H9 (cell line): ENCODE data around the gene CCBE1. TPM values are rescaled to one million over a fixed set of nuclear protein-coding genes. Genes with fewer than 3 reads are reported as not detected.

ENCODE experiments used
- DNase-seq: peaks from one replicate; pipeline ENCODE4 v3.0.0-alpha.2; 2017
- H2AFZ ChIP-seq: one replicate; pipeline ENCODE4 v1.6.1; 2013; ENCODE audit warnings: mild to moderate bottlenecking, low read length, control low read depth, moderate library complexity
- H2AK5ac ChIP-seq: 2 replicates; pipeline ENCODE4 v1.6.1; 2013; ENCODE audit warnings: low read length, control low read depth, mixed read lengths; ENCODE audit not compliant: insufficient read length
- H2BK120ac ChIP-seq: one replicate; pipeline ENCODE4 v1.6.1; 2013; ENCODE audit warnings: low read depth, mild to moderate bottlenecking, low read length, control low read depth, inconsistent platforms; ENCODE audit not compliant: poor library complexity, severe bottlenecking
- H2BK12ac ChIP-seq: 2 replicates; pipeline ENCODE4 v1.6.1; 2013; ENCODE audit warnings: low read length, control low read depth, mixed read lengths, low read depth; ENCODE audit not compliant: insufficient read length
- H2BK15ac ChIP-seq: 2 replicates; pipeline ENCODE4 v1.6.1; 2013; ENCODE audit warnings: low read depth, low read length, control low read depth
- H2BK20ac ChIP-seq: one replicate; pipeline ENCODE4 v1.6.1; 2013; ENCODE audit warnings: low read depth, mild to moderate bottlenecking, low read length, control low read depth, inconsistent platforms; ENCODE audit not compliant: poor library complexity, severe bottlenecking
- H2BK5ac ChIP-seq: 2 replicates; pipeline ENCODE4 v1.6.1; 2013; ENCODE audit warnings: low read length, control low read depth, mixed read lengths; ENCODE audit not compliant: insufficient read length
- H3K14ac ChIP-seq: 2 replicates; pipeline ENCODE4 v1.6.1; 2013; ENCODE audit warnings: low read length, control low read depth; ENCODE audit not compliant: insufficient read depth
- H3K18ac ChIP-seq: 2 replicates; pipeline ENCODE4 v1.6.1; 2013; ENCODE audit warnings: low read depth, mild to moderate bottlenecking, mixed read lengths, low read length, control low read depth; ENCODE audit not compliant: insufficient read length
- H3K23ac ChIP-seq: 2 replicates; pipeline ENCODE4 v1.6.1; 2013; ENCODE audit warnings: low read length, control low read depth, mixed read lengths, low read depth; ENCODE audit not compliant: insufficient read length
- H3K23me2 ChIP-seq: 2 replicates; pipeline ENCODE4 v1.6.1; 2013; ENCODE audit warnings: low read depth, mild to moderate bottlenecking, mixed read lengths, low read length, control low read depth; ENCODE audit not compliant: insufficient read length, poor library complexity, severe bottlenecking
- H3K27ac ChIP-seq: 2 replicates; pipeline ENCODE4 v1.5.1; 2013; ENCODE audit warnings: low read length, control low read depth, mixed read lengths, low read depth; ENCODE audit not compliant: insufficient read length
- H3K27me3 ChIP-seq: 2 replicates; pipeline ENCODE4 v1.6.1; 2013; ENCODE audit warnings: low read length, control low read depth, inconsistent platforms; ENCODE audit not compliant: insufficient read depth
- H3K4ac ChIP-seq: 2 replicates; pipeline ENCODE4 v1.6.1; 2013; ENCODE audit warnings: low read depth, mild to moderate bottlenecking, control low read depth, inconsistent platforms, low read length, moderate library complexity
- H3K4me1 ChIP-seq: 2 replicates; pipeline ENCODE4 v1.6.1; 2013; ENCODE audit warnings: low read length, control low read depth, inconsistent platforms; ENCODE audit not compliant: insufficient read depth
- H3K4me2 ChIP-seq: 2 replicates; pipeline ENCODE4 v1.6.1; 2013; ENCODE audit warnings: low read length, control low read depth, mixed read lengths; ENCODE audit not compliant: insufficient read length, insufficient read depth
- H3K56ac ChIP-seq: 2 replicates; pipeline ENCODE4 v1.6.1; 2013; ENCODE audit warnings: low read depth, mild to moderate bottlenecking, mixed read lengths, low read length, control low read depth; ENCODE audit not compliant: insufficient read length
- H3K79me1 ChIP-seq: 2 replicates; pipeline ENCODE4 v1.6.1; 2013; ENCODE audit warnings: low read depth, mild to moderate bottlenecking, moderate library complexity, low read length, control low read depth, inconsistent platforms; ENCODE audit not compliant: insufficient read depth, poor library complexity, severe bottlenecking
- H3K79me2 ChIP-seq: 2 replicates; pipeline ENCODE4 v1.6.1; 2013; ENCODE audit warnings: low read length, control low read depth, inconsistent platforms; ENCODE audit not compliant: insufficient read depth
- H3K9ac ChIP-seq: 2 replicates; pipeline ENCODE4 v1.6.1; 2013; ENCODE audit warnings: low read length, control low read depth, mixed read lengths; ENCODE audit not compliant: insufficient read length; ENCODE audit errors: extremely low read depth
- H3K9me3 ChIP-seq: one replicate; pipeline ENCODE4 v1.6.1; 2013; ENCODE audit warnings: low read depth, low read length, inconsistent platforms; ENCODE audit not compliant: control insufficient read depth
- H3T11ph ChIP-seq: one replicate; pipeline ENCODE4 v1.6.1; 2013; ENCODE audit warnings: mild to moderate bottlenecking, low read length, control low read depth, inconsistent platforms
- H4K20me1 ChIP-seq: one replicate; pipeline ENCODE4 v1.6.1; 2013; ENCODE audit not compliant: control insufficient read depth, insufficient read length, insufficient read depth
- H4K5ac ChIP-seq: 2 replicates; pipeline ENCODE4 v1.6.1; 2013; ENCODE audit warnings: low read depth, mild to moderate bottlenecking, mixed read lengths, low read length, control low read depth; ENCODE audit not compliant: insufficient read length
- H4K8ac ChIP-seq: replicated peaks from 2 replicates; pipeline ENCODE4 v1.6.1; 2013; ENCODE audit warnings: low read length, control low read depth, mixed read lengths, low read depth; ENCODE audit not compliant: insufficient read length
- H4K91ac ChIP-seq: 2 replicates; pipeline ENCODE4 v1.6.1; 2013; ENCODE audit warnings: low read depth, mild to moderate bottlenecking, moderate library complexity, mixed read lengths, low read length, control low read depth; ENCODE audit not compliant: insufficient read length
- H3K27ac Mint-ChIP-seq, 3 experiments: 2 replicates in 2 of 3; 3 replicates in 1 of 3; pipeline ENCODE4 v1.8.0; 2020 to 2021; ENCODE audit warnings: mixed read lengths in 3 of 3, mild to moderate bottlenecking in 1 of 3, moderate library complexity in 1 of 3
- H3K27me3 Mint-ChIP-seq: 2 replicates; pipeline ENCODE4 v1.8.0; 2021; ENCODE audit warnings: low read depth, mild to moderate bottlenecking, moderate library complexity, mixed read lengths
- H3K36me3 Mint-ChIP-seq, 3 experiments: 2 replicates in 2 of 3; 3 replicates in 1 of 3; pipeline ENCODE4 v1.8.0; 2020 to 2021; ENCODE audit warnings: low read depth in 3 of 3, mixed read lengths in 3 of 3; ENCODE audit not compliant: insufficient read depth in 1 of 3
- H3K4me1 Mint-ChIP-seq, 2 experiments: 2 replicates each; pipeline ENCODE4 v1.8.0; 2020; ENCODE audit warnings: mixed read lengths in 2 of 2
- H3K4me3 Mint-ChIP-seq, 2 experiments: 2 replicates in 1 of 2; 3 replicates in 1 of 2; pipeline ENCODE4 v1.8.0; 2020 to 2021; ENCODE audit warnings: mild to moderate bottlenecking in 2 of 2, mixed read lengths in 2 of 2, moderate library complexity in 1 of 2
- H3K9me3 Mint-ChIP-seq, 2 experiments: 2 replicates in 1 of 2; 3 replicates in 1 of 2; pipeline ENCODE4 v1.8.0; 2020; ENCODE audit warnings: mild to moderate bottlenecking in 2 of 2, mixed read lengths in 2 of 2, moderate library complexity in 1 of 2
- CTCF ChIP-seq: fragments of 200-600 bp; sonication (generic); conservative IDR thresholded peaks from 3 replicates; pipeline ENCODE4 v1.8.0; 2021; ENCODE audit warnings: antibody characterized with exemption, mild to moderate bottlenecking
- WGBS: extraction: QIAGEN DNeasy Blood & Tissue Kit; methylation state at CpG from one replicate; pipeline ENCODE4 v1.1.7; 2013; ENCODE audit warnings: missing lambda C conversion rate, low lambda C conversion rate, mixed read lengths; ENCODE audit not compliant: insufficient read length; ENCODE audit errors: extremely low coverage; 5-methylcytosine and 5-hydroxymethylcytosine counted together
- total RNA-seq: library from RNA; stranded (reverse); gene quantifications from 2 replicates; pipeline ENCODE4 v1.2.1, GENCODE V29; 2021

The CCBE1 gene
- total RNA-seq, 1 experiment from 2014 or later = 0.39 TPM

- no peaks in the 10 kb centered on the region for H3K23me2 ChIP-seq
- no peaks in the 10 kb centered on the region for H4K20me1 ChIP-seq
- H2AFZ ChIP-seq = no peak overlapping the region
- H3K4me1 ChIP-seq = no peaks in the 10 kb centered on the region
- H3K27ac ChIP-seq = no peak overlapping the region
- H3K9ac ChIP-seq = no peak overlapping the region
- no peaks in the 10 kb centered on the region for H3K4me1 Mint-ChIP-seq
- H3K36me3 Mint-ChIP-seq = no peaks in the 10 kb centered on the region
- H4K91ac ChIP-seq = no peak overlapping the region
- no peak overlapping the region for H3K18ac ChIP-seq
- no peaks in the 10 kb centered on the region for H3K27me3 ChIP-seq
- no peak overlapping the region for H3K4ac ChIP-seq
- no peak overlapping the region for H4K8ac ChIP-seq
- no peak overlapping the region for H3K14ac ChIP-seq
- no peaks in the 10 kb centered on the region for H3K79me1 ChIP-seq
- H2BK20ac ChIP-seq = no peak overlapping the region
- no peak overlapping the region for H3K56ac ChIP-seq
- H2BK5ac ChIP-seq = no peak overlapping the region
- H3K23ac ChIP-seq = no peak overlapping the region
- no peak overlapping the region for H2BK15ac ChIP-seq
- no peak overlapping the region for H3K27ac Mint-ChIP-seq
- no peak overlapping the region for H3K4me2 ChIP-seq
- H3K9me3 ChIP-seq = no peaks in the 10 kb centered on the region
- H2BK120ac ChIP-seq = no peak overlapping the region
- H3K4me3 Mint-ChIP-seq = no peak overlapping the region
- peaks cover 3% of the 10 kb centered on the region; the same call in 1 of the 2 replicates for H3K27me3 Mint-ChIP-seq
- H2AK5ac ChIP-seq = no peak overlapping the region
- no peaks in the 10 kb centered on the region for H3K79me2 ChIP-seq
- WGBS = no CpG with 5 or more reads among the region's 13 CpGs
- H4K5ac ChIP-seq = no peak overlapping the region
- no peak for TF ChIP-seq CTCF
- no peaks in the 10 kb centered on the region for H3K9me3 Mint-ChIP-seq
- no peak overlapping the region for H2BK12ac ChIP-seq
- no peak for DNase-seq
- no peak overlapping the region for H3T11ph ChIP-seq
Measured at GRCh38 chr18:59606193-59607077, 90.8 kb downstream of the CCBE1 start.
